Measurements from ENCODE around the gene NLK. TPM values are rescaled to one million over a fixed set of nuclear protein-coding genes. Genes with fewer than 3 reads are reported as not detected.

The NLK gene
- total and polyA plus RNA-seq, 10 of the 15 experiments (the other 5 are each of a cell fraction or from before 2014, with no cell fraction given) = 5.0 to 22.9 (median 15.0) TPM

- ATAC-seq (no peak), FAIRE-seq (no peak), DNase-seq (ENCODE audit: low read depth, low spot score) (no peak)
- Histone ChIP-seq H2AFZ (ENCODE audit: control insufficient read depth, low read depth, low read length) (peak overlapping the region; percentile 80), H3K4me1 (ENCODE audit: control insufficient read depth, insufficient read depth, low read length) (peaks cover 2% of the 10 kb centered on the region; the same call in 1 of the 2 replicates), H3K4me2 (ENCODE audit: control insufficient read depth, insufficient read depth) (peak overlapping the region; percentile 69), H3K36me3 (ENCODE audit: control insufficient read depth in 2 of 2, insufficient read depth in 2 of 2, low read length in 1 of 2) (no peaks in the 10 kb centered on the region), H4K20me1 (ENCODE audit: control insufficient read depth, insufficient read depth) (no peaks in the 10 kb centered on the region), H3K9me3 (replicated peaks; ENCODE audit: control insufficient read depth, insufficient read depth, low read length) (no peaks in the 10 kb centered on the region; the same call in 2 of the 3 replicates), H3K4me3 (peak overlapping the region; percentile 53; the same call in 1 of the 2 replicates), H3K27ac (ENCODE audit: control insufficient read depth, insufficient read depth) (no peak overlapping the region), H3K9ac (ENCODE audit: control insufficient read depth, insufficient read depth, low read length) (no peak overlapping the region), H3K27me3 (replicated peaks in 1 of 2; ENCODE audit: control insufficient read depth in 2 of 2, insufficient read depth in 2 of 2, low read length in 1 of 2) (no peaks in the 10 kb centered on the region), H3K79me2 (ENCODE audit: control insufficient read depth, insufficient read depth, low read length) (peaks cover 24% of the 10 kb centered on the region)
- in situ Hi-C loops (cut with MboI) (loop anchor here (10.0 kb wide), 1 partner anchor 496 kb away; no protein-coding TSS in a partner anchor), intact Hi-C loops (cut with micrococcal nuclease; ENCODE audit: unreplicated experiment) (loop anchor here (5.0 kb wide), 1 partner anchor 233 kb away; no protein-coding TSS in a partner anchor)
- RAD21 ChIA-PET (ENCODE audit: unreplicated experiment) = interaction anchor here (0.9 to 1.8 kb wide), 6 partner anchors 14 to 147 kb away, joined by 3 to 16 read pairs (median 6); no protein-coding TSS in a partner anchor
- no TSS peak for BruUV-seq (replicated peaks)
- POLR2A ChIA-PET = interaction anchor here (0.6 to 1.2 kb wide), 2 partner anchors 14 to 142 kb away, joined by 3 to 6 read pairs; no protein-coding TSS in a partner anchor
- TF ChIP-seq NFYB (IDR thresholded peaks at IDR 0.05; ENCODE audit: insufficient read depth, low read depth, low read length) (0 out of 2 replicates have a peak, but pooled peaks have one; percentile 7), MAX (IDR thresholded peaks at IDR 0.05; ENCODE audit: low read depth, low read length) (no peak)
- CTCF ChIA-PET = interaction anchor here (1.2 to 1.7 kb wide), 3 partner anchors 19 to 235 kb away, joined by 3 to 5 read pairs (median 4); no protein-coding TSS in a partner anchor
- SMC1A ChIA-PET (ENCODE audit: uncharacterized antibody, unreplicated experiment) = interaction anchor here (1.1 to 10.0 kb wide), 8 partner anchors 14 to 469 kb away, joined by 3 to 72 read pairs (median 4); no protein-coding TSS in a partner anchor
- WGBS (ENCODE audit: insufficient coverage, insufficient replicate concordance, low lambda C conversion rate, missing lambda C conversion rate) = 93% methylated on average over 6 of the region's 6 CpGs
These were observed 2.1 kb upstream of the NLK start for GRCh38 chr17:28040406-28040805.

All from GM12878 (cell line).